ENCODE measurements around the gene PROX2. TPM values are rescaled to one million over a fixed set of nuclear protein-coding genes. Genes with fewer than 3 reads are reported as not detected.

The PROX2 gene
- polyA plus RNA-seq, 3 donors, result 0.03 TPM; not detected in 2

DNA sequence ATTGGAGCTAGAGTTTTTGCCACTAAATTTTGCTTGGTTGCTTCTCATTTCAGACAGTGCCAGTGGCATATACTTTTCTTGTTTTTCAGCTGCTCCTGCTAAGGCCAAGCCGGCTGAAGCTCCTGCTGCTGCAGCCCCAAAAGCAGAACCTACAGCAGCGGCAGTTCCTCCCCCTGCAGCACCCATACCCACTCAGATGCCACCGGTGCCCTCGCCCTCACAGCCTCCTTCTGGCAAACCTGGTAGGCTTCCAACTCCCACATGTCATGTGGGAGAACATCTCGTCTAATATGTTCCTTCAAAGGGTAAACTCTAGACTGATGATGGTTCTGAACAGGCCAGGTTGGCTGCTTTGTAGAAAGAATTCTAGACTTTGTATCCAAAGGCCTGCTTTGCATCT is 16.8 kb upstream of the PROX2 start:
- H3K4me3 Mint-ChIP-seq, result no peak overlapping the region

DNA sequence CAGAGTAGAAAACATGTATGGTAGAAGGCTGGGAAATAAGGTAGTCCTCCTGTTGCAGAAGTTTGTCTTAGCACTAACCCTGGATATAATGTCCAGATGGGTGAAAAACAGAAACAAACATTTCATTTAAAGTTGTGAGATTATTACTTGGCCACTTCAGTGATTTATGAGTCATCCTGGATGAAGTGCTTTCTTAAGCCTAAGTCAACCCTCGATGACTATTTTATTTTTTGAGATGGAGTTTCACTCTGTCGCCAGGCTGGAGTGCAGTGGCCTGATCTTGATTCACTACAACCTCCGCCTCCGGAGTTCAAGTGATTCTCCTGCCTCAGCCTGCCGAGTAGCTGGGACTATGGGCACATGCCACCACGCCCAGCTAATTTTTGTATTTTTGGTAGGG is 15.9 kb upstream of the PROX2 start:
- no peak overlapping the region for H3K4me3 ChIP-seq (replicated peaks in 1 of 3; ENCODE audit: low read depth in 2 of 3, low read length in 3 of 3)
- H3K9ac ChIP-seq (ENCODE audit: insufficient read depth, low read length, poor library complexity, severe bottlenecking), result no peak overlapping the region
- H3K36me3 Mint-ChIP-seq, result peaks cover 79 to 90% of the 10 kb centered on the region in 2 donors
- intact Hi-C loops (cut with micrococcal nuclease), result no loop called here
- H3K27me3 Mint-ChIP-seq (ENCODE audit: low read depth in 3 of 3), result peaks cover 0 to 3% (median 0%) of the 10 kb centered on the region in 3 donors
- H3K27me3 ChIP-seq (ENCODE audit: control insufficient read depth in 2 of 2, insufficient read depth in 2 of 2, low read length in 2 of 2), result no peaks in the 10 kb centered on the region
- H3K27ac Mint-ChIP-seq, result peak overlapping the region in 2 of 7 donors; percentile 23 to 65
- DNase-seq, result no peak
- WGBS (ENCODE audit: insufficient coverage), result 87% methylated on average over 6 of the region's 6 CpGs
- H3K79me2 ChIP-seq (ENCODE audit: insufficient read depth, low read length), result peaks cover 34% of the 10 kb centered on the region
- H3K9me3 ChIP-seq (replicated peaks in 1 of 2; ENCODE audit: control insufficient read depth in 1 of 2, insufficient read depth in 1 of 2, low read length in 2 of 2), result no peaks in the 10 kb centered on the region
- H2AFZ ChIP-seq (ENCODE audit: insufficient read depth, low read depth, low read length, poor library complexity, severe bottlenecking), result no peak overlapping the region
- H3K9me3 Mint-ChIP-seq, result no peaks in the 10 kb centered on the region
- H3K27ac ChIP-seq (ENCODE audit: low read depth in 1 of 2, low read length in 2 of 2), result no peak overlapping the region
- H4K20me1 ChIP-seq (ENCODE audit: insufficient read depth, low read length), result peaks cover 85% of the 10 kb centered on the region
- peaks cover 26% of the 10 kb centered on the region in 2 donors for H3K4me1 ChIP-seq (ENCODE audit: control insufficient read depth in 1 of 2, insufficient read depth in 2 of 2, low read length in 2 of 2)
- peaks cover 28% of the 10 kb centered on the region for H3K4me1 Mint-ChIP-seq
- H3K4me2 ChIP-seq (replicated peaks; ENCODE audit: extremely low read depth, low read length, poor library complexity, severe bottlenecking), result no peak overlapping the region
- H3K4me3 Mint-ChIP-seq, result no peak overlapping the region
- H3K36me3 ChIP-seq (replicated peaks in 1 of 2; ENCODE audit: control insufficient read depth in 1 of 2, insufficient read depth in 2 of 2, low read length in 2 of 2), result peaks cover 73 to 98% of the 10 kb centered on the region in 2 donors
- TF ChIP-seq, protein P1, sequence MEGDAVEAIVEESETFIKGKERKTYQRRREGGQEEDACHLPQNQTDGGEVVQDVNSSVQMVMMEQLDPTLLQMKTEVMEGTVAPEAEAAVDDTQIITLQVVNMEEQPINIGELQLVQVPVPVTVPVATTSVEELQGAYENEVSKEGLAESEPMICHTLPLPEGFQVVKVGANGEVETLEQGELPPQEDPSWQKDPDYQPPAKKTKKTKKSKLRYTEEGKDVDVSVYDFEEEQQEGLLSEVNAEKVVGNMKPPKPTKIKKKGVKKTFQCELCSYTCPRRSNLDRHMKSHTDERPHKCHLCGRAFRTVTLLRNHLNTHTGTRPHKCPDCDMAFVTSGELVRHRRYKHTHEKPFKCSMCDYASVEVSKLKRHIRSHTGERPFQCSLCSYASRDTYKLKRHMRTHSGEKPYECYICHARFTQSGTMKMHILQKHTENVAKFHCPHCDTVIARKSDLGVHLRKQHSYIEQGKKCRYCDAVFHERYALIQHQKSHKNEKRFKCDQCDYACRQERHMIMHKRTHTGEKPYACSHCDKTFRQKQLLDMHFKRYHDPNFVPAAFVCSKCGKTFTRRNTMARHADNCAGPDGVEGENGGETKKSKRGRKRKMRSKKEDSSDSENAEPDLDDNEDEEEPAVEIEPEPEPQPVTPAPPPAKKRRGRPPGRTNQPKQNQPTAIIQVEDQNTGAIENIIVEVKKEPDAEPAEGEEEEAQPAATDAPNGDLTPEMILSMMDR (IDR thresholded peaks at IDR 0.05), result no peak

More for the DNA sequence above, 16.8 kb upstream of the PROX2 start:
- H3K4me3 ChIP-seq (replicated peaks in 1 of 3; ENCODE audit: low read depth in 2 of 3, low read length in 3 of 3), result no peak overlapping the region
- no peak for DNase-seq
- peaks cover 28% of the 10 kb centered on the region for H3K4me1 Mint-ChIP-seq
- H3K9ac ChIP-seq (ENCODE audit: insufficient read depth, low read length, poor library complexity, severe bottlenecking), result no peak overlapping the region
- H3K9me3 ChIP-seq (replicated peaks in 1 of 2; ENCODE audit: control insufficient read depth in 1 of 2, insufficient read depth in 1 of 2, low read length in 2 of 2), result no peaks in the 10 kb centered on the region
- peaks cover 0 to 3% (median 0%) of the 10 kb centered on the region in 3 donors for H3K27me3 Mint-ChIP-seq (ENCODE audit: low read depth in 3 of 3)
- H3K27me3 ChIP-seq (ENCODE audit: control insufficient read depth in 2 of 2, insufficient read depth in 2 of 2, low read length in 2 of 2), result no peaks in the 10 kb centered on the region
- no peak overlapping the region for H3K27ac ChIP-seq (ENCODE audit: low read depth in 1 of 2, low read length in 2 of 2)
- peaks cover 80% of the 10 kb centered on the region for H4K20me1 ChIP-seq (ENCODE audit: insufficient read depth, low read length)
- TF ChIP-seq, protein P1 (IDR thresholded peaks at IDR 0.05), result no peak
- intact Hi-C loops (cut with micrococcal nuclease), result no loop called here
- WGBS (ENCODE audit: insufficient coverage), result 3% methylated on average over 4 of the region's 5 CpGs
- H3K36me3 Mint-ChIP-seq, result peaks cover 88 to 98% of the 10 kb centered on the region in 2 donors
- no peaks in the 10 kb centered on the region for H3K9me3 Mint-ChIP-seq
- peaks cover 82 to 99% of the 10 kb centered on the region in 2 donors for H3K36me3 ChIP-seq (replicated peaks in 1 of 2; ENCODE audit: control insufficient read depth in 1 of 2, insufficient read depth in 2 of 2, low read length in 2 of 2)
- peaks cover 26% of the 10 kb centered on the region in 2 donors for H3K4me1 ChIP-seq (ENCODE audit: control insufficient read depth in 1 of 2, insufficient read depth in 2 of 2, low read length in 2 of 2)
- no peak overlapping the region for H2AFZ ChIP-seq (ENCODE audit: insufficient read depth, low read depth, low read length, poor library complexity, severe bottlenecking)
- no peak overlapping the region for H3K4me2 ChIP-seq (replicated peaks; ENCODE audit: extremely low read depth, low read length, poor library complexity, severe bottlenecking)
- H3K27ac Mint-ChIP-seq, result peak overlapping the region in 3 of 7 donors; percentile 13 to 58 (median 45)
- H3K79me2 ChIP-seq (ENCODE audit: insufficient read depth, low read length), result peaks cover 25% of the 10 kb centered on the region

Measured in CD14-positive monocyte (primary cell).